Measurements from ENCODE around the gene TFF3. TPM values are rescaled to one million over a fixed set of nuclear protein-coding genes. Genes with fewer than 3 reads are reported as not detected.

TFF3 gene, protein sequence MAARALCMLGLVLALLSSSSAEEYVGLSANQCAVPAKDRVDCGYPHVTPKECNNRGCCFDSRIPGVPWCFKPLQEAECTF
- total RNA-seq = 0.37 TPM in 1 of 2 replicates, not detected in the other

DNA sequence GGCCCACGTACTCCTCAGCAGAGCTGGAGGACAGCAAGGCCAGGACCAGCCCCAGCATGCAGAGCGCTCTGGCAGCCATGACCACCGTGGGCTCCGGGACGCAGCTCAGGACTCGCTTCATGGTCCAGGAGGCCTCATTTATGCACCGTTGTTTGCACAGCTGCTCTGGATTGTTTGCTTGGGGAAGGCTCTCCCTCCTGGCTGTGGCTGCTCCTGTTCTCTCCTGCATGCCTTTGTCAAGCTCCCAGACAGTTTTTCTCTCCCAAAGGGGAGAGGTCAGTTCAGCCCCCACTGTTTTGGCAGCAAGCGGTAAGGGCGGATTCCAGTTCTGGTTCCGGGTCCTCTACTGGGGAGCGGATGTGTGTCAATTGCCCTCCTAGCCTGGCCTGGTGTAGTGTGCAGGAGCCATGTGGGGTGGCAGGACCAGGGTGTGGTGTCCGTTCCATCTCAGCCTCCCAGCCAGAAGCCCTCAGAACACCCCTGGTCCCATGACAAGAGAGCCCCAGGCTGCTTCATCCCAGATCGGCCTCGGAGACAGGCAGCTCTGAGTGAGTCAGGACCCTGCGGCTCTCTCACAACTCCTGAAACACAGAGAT is at the start of gene TFF3:
Gene TFF3 (minus strand): TSS at position 114 of the 596 bp plus-strand sequence. CDS start 35 bp downstream, at position 79.

DNA sequence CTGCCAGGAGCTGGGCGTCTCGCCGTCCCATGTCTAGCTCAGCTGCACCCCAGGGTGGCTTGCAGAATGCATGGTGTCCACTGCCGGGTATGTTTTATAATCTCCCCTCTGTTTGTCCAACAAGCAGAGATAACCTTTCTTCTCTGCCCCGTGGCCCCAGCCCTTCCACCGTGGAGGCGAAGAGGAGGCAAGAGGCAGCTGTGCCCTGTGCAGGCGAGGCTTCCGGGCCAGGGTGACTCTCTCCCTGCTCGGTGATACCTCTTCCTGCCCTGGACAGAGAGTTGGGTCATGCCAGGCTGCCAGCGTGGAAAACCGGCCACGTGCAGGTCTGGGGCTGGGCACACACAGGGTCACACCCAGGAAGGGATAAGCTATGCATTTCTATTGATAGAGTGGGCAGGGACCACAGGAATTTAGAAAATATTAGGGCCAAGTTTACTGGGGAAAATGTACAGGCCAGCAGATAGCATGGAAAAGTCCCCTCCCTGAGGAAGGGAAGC is 35.8 kb upstream of the TFF3 start, which contains the start of gene TFF2:
Gene TFF2 (minus strand): TSS at position 68 of the 500 bp plus-strand sequence. CDS start 37 bp downstream, at position 31.

Other genes starting within 250 kb of the TFF3 start
- not detected in 2 replicates for gene UMODL1, start 244.1 kb downstream of the TFF3 start, total RNA-seq
- gene ABCG1, start 96.3 kb downstream of the TFF3 start, total RNA-seq = under 0.01 and 0.20 TPM in 2 replicates
- not detected in 2 replicates for gene TFF2, start 35.6 kb upstream of the TFF3 start, total RNA-seq
- gene TFF1, start 51.1 kb upstream of the TFF3 start, total RNA-seq = not detected in 2 replicates
- not detected in 2 replicates for gene TMPRSS3, start 80.6 kb upstream of the TFF3 start, total RNA-seq
- not detected in 2 replicates for gene UBASH3A, start 88.5 kb upstream of the TFF3 start, total RNA-seq
- gene RSPH1, start 180.8 kb upstream of the TFF3 start, total RNA-seq = not detected in 2 replicates
- 0.73 and 1.8 TPM in 2 replicates for gene SLC37A1, start 198.4 kb upstream of the TFF3 start, total RNA-seq